Glutamatergic neuron (in vitro differentiated cells): ENCODE measurements around the gene LBH. TPM values are rescaled to one million over a fixed set of nuclear protein-coding genes. Genes with fewer than 3 reads are reported as not detected.

ENCODE experiments used
- DNase-seq: peaks from one replicate; pipeline ENCODE4 v3.0.0; 2022
- H3K27ac Mint-ChIP-seq: one replicate; pipeline ENCODE4 v1.8.0; 2020; ENCODE audit warnings: mild to moderate bottlenecking, mixed read lengths, inconsistent platforms; ENCODE audit not compliant: unreplicated experiment
- H3K27me3 Mint-ChIP-seq: one replicate; pipeline ENCODE4 v1.8.0; 2020; ENCODE audit warnings: mild to moderate bottlenecking, moderate library complexity, mixed read lengths, inconsistent platforms; ENCODE audit not compliant: unreplicated experiment
- H3K36me3 Mint-ChIP-seq: one replicate; pipeline ENCODE4 v1.8.0; 2020; ENCODE audit warnings: mild to moderate bottlenecking, mixed read lengths, inconsistent platforms; ENCODE audit not compliant: unreplicated experiment
- H3K4me1 Mint-ChIP-seq: one replicate; pipeline ENCODE4 v1.8.0; 2020; ENCODE audit warnings: mild to moderate bottlenecking, low read depth, mixed read lengths, inconsistent platforms; ENCODE audit not compliant: unreplicated experiment
- H3K4me3 Mint-ChIP-seq: one replicate; pipeline ENCODE4 v1.8.0; 2020; ENCODE audit warnings: mild to moderate bottlenecking, mixed read lengths, inconsistent platforms; ENCODE audit not compliant: unreplicated experiment
- H3K9me3 Mint-ChIP-seq: one replicate; pipeline ENCODE4 v1.8.0; 2020; ENCODE audit warnings: mild to moderate bottlenecking, moderate library complexity, mixed read lengths, inconsistent platforms; ENCODE audit not compliant: unreplicated experiment
- total RNA-seq: library from RNA; stranded (reverse); fragmentation: NEBNext Ultra II Directional; extraction: Animal tissue kit (Norgen Biotek cat#: 25700); gene quantifications from one replicate; pipeline ENCODE4 v1.2.1, GENCODE V29; 2021; ENCODE audit not compliant: unreplicated experiment
- TF ChIP-seq, protein P1 (sequence below): fragments of 200-600 bp; sonication (generic); IDR thresholded peaks from one replicate; pipeline ENCODE4 v1.5.0; 2021; ENCODE audit not compliant: partially characterized antibody, unreplicated experiment

The LBH gene
- total RNA-seq, 1 donor from 2014 or later: 112 TPM

DNA sequence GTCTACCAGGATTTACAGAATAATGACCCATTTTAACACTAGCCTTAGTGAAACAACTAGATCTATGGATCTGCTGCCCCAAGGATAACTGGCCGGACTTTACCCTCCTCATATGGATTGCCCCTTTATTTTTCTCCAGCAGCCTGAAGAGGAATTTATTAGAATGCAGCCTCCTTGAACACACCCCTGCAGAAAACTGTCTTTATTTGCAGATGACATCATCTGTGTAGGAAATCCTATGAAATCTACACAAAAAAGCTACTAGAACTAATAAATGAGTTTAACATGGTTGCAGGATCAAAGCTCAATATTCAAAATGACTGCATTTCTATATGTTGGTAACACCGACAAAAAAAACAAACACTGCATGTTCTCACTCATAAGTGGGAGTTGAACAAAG, 29.6 kb downstream of the LBH start:
- no peak for DNase-seq
- Mint-ChIP-seq H3K9me3 (peaks cover 2% of the 10 kb centered on the region), H3K4me1 (peaks cover 24% of the 10 kb centered on the region), H3K4me3 (no peak overlapping the region), H3K27me3 (peaks cover 9% of the 10 kb centered on the region), H3K36me3 (peaks cover 12% of the 10 kb centered on the region), H3K27ac (no peak overlapping the region)
- TF ChIP-seq, protein P1, sequence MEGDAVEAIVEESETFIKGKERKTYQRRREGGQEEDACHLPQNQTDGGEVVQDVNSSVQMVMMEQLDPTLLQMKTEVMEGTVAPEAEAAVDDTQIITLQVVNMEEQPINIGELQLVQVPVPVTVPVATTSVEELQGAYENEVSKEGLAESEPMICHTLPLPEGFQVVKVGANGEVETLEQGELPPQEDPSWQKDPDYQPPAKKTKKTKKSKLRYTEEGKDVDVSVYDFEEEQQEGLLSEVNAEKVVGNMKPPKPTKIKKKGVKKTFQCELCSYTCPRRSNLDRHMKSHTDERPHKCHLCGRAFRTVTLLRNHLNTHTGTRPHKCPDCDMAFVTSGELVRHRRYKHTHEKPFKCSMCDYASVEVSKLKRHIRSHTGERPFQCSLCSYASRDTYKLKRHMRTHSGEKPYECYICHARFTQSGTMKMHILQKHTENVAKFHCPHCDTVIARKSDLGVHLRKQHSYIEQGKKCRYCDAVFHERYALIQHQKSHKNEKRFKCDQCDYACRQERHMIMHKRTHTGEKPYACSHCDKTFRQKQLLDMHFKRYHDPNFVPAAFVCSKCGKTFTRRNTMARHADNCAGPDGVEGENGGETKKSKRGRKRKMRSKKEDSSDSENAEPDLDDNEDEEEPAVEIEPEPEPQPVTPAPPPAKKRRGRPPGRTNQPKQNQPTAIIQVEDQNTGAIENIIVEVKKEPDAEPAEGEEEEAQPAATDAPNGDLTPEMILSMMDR: no peak

DNA sequence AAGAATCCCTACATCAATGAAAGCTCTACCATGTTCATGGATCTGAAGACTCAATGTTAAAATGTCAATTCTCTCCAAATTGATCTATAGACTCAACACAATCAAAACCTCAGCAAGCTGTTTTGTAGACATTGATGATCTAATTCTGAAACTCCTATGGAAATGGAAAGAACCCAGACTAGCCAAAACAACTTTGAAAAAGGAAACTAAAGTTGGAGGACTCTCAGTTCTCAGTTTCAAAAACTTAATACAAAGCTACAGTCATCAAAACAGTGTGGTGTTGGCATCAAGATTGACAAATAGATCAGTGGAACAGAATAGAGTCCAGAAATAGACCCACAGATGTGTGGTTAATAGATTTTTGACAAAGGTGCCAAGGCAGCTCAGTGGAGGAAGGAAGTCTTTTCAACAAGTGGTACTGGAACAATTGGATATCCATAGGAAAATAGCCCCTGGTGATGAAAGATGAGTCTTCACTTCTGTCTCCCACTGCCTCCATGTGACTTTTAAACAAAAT, 30.4 kb downstream of the LBH start:
- peaks cover 21% of the 10 kb centered on the region for H3K4me1 Mint-ChIP-seq
- peaks cover 9% of the 10 kb centered on the region for H3K27me3 Mint-ChIP-seq
- no peak overlapping the region for H3K4me3 Mint-ChIP-seq
- H3K9me3 Mint-ChIP-seq: peaks cover 2% of the 10 kb centered on the region
- TF ChIP-seq, protein P1: no peak
- H3K36me3 Mint-ChIP-seq: peaks cover 12% of the 10 kb centered on the region
- no peak overlapping the region for H3K27ac Mint-ChIP-seq
- no peak for DNase-seq

DNA sequence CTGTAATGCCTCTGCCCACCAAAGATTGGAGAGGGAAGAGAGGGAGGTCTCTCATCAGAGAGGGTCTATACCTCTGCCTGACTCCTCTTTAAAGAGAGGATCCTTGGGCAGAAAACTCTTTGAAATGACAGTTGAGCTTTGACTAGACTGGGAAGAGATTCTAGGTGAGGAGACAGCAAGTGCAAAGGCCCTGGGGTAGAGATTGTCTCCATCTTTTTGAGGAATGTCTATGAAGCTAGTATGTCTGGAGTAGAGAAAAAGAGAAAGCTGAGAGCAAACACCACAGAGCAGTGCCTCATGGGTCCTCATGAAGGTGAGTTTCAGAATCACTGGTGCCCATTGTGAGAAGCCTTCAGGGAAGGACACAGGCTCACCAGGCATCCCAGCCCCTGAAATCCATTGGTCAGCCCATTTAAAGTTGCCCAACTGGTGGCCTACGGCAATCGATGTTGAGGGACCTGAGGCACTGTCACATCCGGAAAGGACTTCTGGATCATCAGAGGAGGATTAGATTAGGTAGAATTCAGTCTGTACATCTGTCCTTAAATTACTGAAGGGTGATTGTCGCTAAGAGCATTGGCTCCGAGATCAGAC, 31.5 kb downstream of the LBH start:
- DNase-seq: no peak
- TF ChIP-seq, protein P1: no peak
- no peak overlapping the region for H3K27ac Mint-ChIP-seq
- peaks cover 2% of the 10 kb centered on the region for H3K27me3 Mint-ChIP-seq
- no peak overlapping the region for H3K4me3 Mint-ChIP-seq
- peaks cover 12% of the 10 kb centered on the region for H3K36me3 Mint-ChIP-seq
- H3K9me3 Mint-ChIP-seq: no peaks in the 10 kb centered on the region
- H3K4me1 Mint-ChIP-seq: peaks cover 13% of the 10 kb centered on the region

DNA sequence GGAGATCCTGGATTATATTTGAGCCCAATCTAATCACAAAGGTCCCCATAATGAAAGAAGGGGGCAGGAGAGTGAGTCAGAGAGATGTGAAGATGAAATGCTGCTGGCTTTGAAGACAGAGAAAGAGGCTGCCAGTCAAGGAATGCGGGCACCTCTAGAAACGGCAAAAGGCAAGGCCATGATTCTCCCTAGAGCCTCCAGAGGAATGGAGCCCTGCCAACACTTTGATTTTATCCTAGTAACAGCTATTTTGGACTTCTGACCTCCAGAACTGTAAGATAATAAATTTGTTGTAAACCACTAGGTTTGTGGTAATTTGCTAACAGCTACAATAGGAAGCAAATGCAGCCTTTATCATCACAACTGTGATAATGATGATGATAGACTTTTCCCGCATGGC, 32.9 kb downstream of the LBH start:
- Mint-ChIP-seq H3K27ac (no peak overlapping the region), H3K9me3 (no peaks in the 10 kb centered on the region), H3K4me3 (no peak overlapping the region), H3K36me3 (peaks cover 10% of the 10 kb centered on the region), H3K4me1 (peaks cover 7% of the 10 kb centered on the region), H3K27me3 (peaks cover 2% of the 10 kb centered on the region)
- TF ChIP-seq, protein P1: no peak
- no peak for DNase-seq
